HG02885 (cell line): ENCODE data around the gene PPM1A.

Source experiments
- ATAC-seq: cut with Tn5 transposase; IDR thresholded peaks from one replicate; pipeline ENCODE4 v1.9.1; 2021; ENCODE audit warnings: mild to moderate bottlenecking; ENCODE audit not compliant: unreplicated experiment, poor library complexity

Gene PPM1A

GRCh38 chr14:60248697-60249318 lies at the start of gene PPM1A:
Gene PPM1A (plus strand): TSS chr14:60249221. CDS start chr14:60282704, 33,483 bp downstream.
- ATAC-seq, result peak; percentile 72

- ATAC-seq, result no peak
These were observed 49.7 kb upstream of the PPM1A start for GRCh38 chr14:60199321-60199720.

- ATAC-seq, result peak; percentile 75
These were observed 44.7 kb upstream of the PPM1A start for GRCh38 chr14:60204104-60204842.

- ATAC-seq, result peak; percentile 59
These were observed 43.9 kb upstream of the PPM1A start for GRCh38 chr14:60204843-60205774.

GRCh38 chr14:60206249-60206670 lies 42.8 kb upstream of the PPM1A start:
- no peak for ATAC-seq

GRCh38 chr14:60206837-60207533 lies 42.0 kb upstream of the PPM1A start:
- peak; percentile 42 for ATAC-seq

- no peak for ATAC-seq
These were observed 38.3 kb upstream of the PPM1A start for GRCh38 chr14:60210703-60211102.

GRCh38 chr14:60211153-60211552 lies 37.9 kb upstream of the PPM1A start:
- ATAC-seq, result no peak

- ATAC-seq, result peak; percentile 91
These were observed 36.3 kb upstream of the PPM1A start for GRCh38 chr14:60212503-60213371.

GRCh38 chr14:60214003-60214402 lies 35.0 kb upstream of the PPM1A start:
- ATAC-seq, result no peak

GRCh38 chr14:60214415-60215126 lies 34.5 kb upstream of the PPM1A start:
- no peak for ATAC-seq

- ATAC-seq, result no peak
These were observed 33.9 kb upstream of the PPM1A start for GRCh38 chr14:60215127-60215444.

- ATAC-seq, result no peak
These were observed 33.3 kb upstream of the PPM1A start for GRCh38 chr14:60215520-60216420.

- no peak for ATAC-seq
These were observed 31.3 kb upstream of the PPM1A start for GRCh38 chr14:60217713-60218112.

- peak; percentile 63 for ATAC-seq
These were observed 28.9 kb upstream of the PPM1A start for GRCh38 chr14:60220084-60220483.

- ATAC-seq, result no peak
These were observed 28.1 kb upstream of the PPM1A start for GRCh38 chr14:60220917-60221316.

GRCh38 chr14:60221457-60221856 lies 27.6 kb upstream of the PPM1A start:
- ATAC-seq, result no peak

GRCh38 chr14:60222820-60223219 lies 26.2 kb upstream of the PPM1A start:
- no peak for ATAC-seq
